NCI-H2081 treated with DMSO at 0.1 percent for 48 hours (cell line): ENCODE results near the gene LITAFD.

ENCODE experiments used
- DNase-seq: peaks from one replicate; lab custom pipeline; 2025; lab: John Stamatoyannopoulos, UW

Gene LITAFD

DNA sequence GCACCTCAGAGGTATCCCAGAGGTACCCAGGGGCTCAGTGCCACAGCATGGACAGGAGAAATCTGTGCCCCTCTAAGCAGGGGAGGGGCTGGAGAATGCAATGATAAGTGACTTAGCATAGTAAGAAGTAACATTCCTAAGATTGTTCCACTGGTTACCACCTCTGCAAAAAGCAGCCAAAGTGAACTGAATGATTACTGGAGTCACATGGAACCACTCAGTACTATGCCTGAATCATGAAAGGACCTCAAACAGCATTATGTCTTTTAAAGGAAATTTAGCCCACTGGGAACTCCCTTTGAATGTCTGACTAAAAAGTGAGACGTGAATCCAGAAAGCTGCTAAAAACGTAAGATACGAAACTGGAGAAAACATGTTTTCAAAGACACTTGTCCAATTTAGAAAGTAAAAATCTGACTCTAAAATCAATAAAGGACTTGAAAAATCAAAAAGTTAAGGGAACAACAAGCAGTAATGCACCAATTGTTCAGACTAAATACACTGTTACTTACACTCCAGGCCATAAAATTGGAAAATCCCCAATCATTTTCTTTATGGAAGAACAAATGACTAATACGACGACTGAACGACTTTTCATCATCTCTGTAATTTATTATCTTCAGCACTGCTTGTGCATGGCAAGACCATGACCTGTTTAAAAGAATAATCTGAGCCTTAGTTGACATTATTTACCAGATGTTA lies 38.6 kb downstream of the LITAFD start:
- no peak for DNase-seq

DNA sequence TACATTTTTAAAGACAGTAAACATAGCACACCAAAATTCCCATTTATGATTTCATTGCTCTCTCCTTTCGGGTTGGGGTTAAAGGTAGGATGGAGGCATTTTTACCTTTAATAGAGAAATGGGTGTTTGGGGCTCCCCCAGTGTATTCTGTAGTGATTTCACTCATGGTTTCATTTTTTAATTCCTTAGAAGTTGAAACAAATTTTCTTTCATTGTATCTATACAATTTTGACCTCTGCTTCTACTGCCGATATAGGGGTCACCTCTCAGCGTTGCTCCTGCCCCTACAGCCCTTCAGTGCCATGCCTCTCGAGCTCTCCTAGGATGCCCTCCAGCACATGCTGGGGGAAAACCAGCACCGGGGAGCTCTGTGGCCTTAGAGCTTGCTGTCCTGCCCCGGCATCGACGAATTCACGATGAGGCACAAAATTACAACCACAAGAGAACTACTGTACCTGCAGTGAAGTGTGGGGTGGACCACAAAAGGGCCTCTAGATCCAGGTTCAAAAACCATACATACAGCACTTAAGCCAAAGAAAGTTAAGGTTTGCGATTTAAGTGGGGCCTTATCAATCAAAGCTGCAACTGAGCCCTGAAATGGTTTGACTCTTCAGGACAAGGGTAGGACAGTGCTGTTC lies 39.3 kb downstream of the LITAFD start:
- no peak for DNase-seq

DNA sequence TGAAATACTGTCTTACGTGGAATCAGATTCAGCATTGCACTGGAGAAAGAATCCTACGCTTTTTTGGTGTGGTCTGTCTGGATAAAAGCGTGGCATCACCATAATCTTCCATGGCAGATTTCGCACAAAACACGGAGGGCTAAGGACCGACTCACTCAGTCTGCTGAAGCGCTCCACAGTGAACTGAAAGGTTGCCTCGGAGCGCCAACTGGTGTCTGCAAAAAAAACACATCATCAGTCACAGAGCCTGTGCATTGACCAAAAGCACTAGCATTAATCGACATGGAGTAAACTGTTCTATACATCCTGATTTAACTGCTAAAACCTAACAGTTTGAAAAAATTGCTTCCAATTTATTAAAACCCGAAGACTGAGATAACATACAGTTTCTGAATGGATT lies 41.0 kb downstream of the LITAFD start:
- no peak for DNase-seq

DNA sequence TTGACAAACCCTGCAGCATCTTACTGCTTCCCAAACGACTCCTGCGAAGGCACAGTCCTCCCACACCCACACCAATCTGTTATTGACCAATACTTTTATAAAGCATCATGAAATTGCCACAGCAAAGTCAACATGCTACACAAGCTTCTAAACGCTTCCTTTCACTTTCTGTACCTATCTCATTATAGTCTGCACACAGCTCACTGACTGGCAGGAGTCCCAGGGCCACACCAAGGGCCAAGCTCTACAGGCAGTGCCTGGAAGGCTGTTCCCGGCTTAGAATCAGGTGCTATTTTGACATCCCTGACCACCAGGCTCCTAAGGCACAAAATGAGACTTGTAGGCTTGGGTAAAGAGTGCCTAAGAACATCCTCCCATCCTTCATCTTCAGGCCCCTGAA lies 42.1 kb downstream of the LITAFD start:
- no peak for DNase-seq

DNA sequence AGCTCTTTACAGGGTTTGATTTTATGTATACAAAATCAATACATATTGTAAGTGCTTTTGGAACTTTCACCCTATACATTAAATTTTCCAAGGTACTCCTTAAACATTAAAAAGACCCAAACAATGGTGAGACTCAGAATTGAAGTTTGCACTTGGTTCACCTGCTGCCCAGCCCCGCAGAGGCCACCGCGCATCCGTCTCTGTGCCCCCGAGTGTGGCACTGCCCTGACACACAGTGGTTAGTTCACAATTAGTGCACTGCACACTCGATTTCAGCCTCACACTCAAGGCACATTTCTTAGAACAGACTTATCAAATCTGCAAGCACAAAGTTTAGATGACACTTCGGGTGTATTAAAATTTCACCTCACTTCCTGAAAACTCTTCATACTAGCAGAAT lies 43.3 kb downstream of the LITAFD start:
- no peak for DNase-seq

DNA sequence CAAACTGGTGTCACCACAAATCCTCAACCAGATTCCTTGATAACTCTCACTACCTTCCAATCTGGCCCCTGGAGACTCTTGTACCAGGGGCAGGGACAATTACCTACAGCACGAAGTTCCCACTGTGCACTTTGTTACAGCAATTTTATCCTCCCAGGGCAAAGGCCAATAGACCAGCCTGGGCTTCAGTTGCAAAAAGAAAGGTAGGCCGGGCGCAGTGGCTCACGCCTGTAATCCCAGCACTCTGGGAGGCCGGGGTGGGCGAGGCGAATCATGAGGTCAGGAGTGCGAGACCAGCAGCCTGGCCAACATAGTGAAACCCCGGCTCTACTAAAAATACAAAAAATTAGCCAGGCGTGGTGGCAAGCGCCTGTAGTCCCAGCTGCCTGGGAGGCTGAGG lies 44.7 kb downstream of the LITAFD start:
- no peak for DNase-seq

DNA sequence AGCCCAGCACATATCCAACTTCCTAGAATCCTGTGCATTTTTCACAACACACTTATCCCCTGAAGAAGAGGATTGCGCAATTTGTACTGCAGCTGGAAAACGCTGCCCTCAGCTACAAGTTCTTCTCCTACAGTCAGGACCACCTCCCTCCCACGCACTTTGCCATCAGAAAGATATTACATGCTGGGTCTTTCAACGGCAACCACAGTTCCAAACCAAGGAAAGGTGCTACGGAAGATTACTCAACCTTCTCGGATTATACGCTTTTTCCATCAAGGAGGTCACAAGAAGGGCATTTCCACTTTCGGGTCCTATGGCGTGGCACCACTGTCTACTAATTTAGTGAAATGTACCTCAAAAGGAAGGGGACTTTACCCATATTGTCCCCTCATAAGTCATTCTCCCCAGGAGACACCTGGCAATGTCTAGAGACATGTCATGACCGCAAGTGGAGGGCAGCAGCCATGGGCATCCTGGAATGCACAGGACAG lies 46.4 kb downstream of the LITAFD start:
- no peak for DNase-seq

DNA sequence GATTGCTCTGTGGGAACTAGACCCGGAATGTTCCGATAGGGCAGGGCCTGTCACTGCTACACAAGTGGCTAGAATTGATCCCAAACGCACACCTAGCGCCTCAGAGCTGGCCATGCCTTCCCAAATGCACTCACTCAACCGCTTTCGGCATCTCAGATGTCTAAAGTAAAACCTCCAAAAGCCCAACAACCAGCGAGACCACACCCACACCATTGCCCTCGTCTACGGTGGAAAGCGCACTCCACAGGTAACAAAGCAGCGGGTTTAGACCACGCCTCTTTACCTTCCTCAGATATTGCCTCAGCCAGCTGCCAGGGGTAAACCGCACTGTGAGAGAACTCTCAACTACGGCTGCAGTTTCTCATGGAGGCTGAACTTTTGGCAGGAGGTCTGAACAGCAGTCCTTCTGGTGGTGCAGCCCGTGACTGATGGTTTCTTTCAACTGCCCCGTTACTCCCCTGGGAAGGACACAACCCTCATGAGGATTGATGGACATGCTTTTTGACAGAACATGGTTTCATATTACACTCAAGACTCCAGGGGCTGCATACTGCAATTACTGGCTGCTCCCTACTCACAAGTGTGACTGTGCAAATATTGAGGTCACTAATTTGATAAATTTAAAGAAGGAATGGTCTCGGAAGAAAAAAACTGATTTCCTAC lies 47.1 kb downstream of the LITAFD start:
- DNase-seq, result no peak

DNA sequence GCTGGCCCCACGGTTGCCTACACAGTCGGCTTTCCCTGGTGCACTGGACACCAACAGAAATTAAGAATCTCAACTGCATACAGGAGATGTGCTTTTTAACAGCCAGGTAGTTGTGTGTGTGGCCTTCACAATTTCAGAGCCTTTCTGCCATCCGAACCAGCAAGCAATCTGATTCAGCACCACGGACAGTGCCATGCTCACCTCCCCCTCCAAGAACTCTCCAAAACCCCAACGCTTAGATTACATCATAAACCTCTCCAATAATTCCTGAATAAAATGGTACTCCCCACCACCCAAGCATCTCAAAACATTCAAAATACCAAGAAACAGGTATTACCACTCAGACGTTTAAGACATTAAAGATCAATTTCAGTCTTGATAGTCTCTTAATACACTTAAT lies 49.7 kb downstream of the LITAFD start:
- DNase-seq, result no peak

DNA sequence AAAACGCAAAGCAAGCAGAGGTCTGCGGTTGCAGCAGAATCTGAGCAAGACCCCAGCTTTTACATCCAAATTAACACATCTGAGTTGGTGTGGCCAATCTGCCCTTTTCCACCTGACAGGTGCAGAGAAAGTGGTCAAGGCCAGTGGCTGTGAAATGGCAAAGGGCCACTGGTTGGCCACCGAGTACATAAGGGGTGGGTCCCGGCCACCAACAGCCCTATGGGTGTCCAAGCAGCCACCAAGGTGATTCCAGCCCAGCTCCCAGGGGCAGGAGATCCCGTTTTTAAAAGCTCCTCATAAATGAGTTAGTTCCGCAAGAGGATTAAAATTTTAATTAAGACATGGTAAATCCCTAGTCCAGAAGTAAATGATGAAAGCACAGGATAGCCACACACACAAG lies 52.5 kb downstream of the LITAFD start:
- no peak for DNase-seq
